ENCODE results near the gene RASGRF2.

RASGRF2 gene

GRCh38 chr5:81212211-81212751 is 252.1 kb downstream of the RASGRF2 start:
- no peaks in the 10 kb centered on the region for H3K4me1 ChIP-seq
- no peak overlapping the region for H3K4me3 ChIP-seq (ENCODE audit: low read depth, low read length)
- H3K9me3 ChIP-seq = no peaks in the 10 kb centered on the region
- H3K27me3 ChIP-seq = no peaks in the 10 kb centered on the region
- no peaks in the 10 kb centered on the region for H3K36me3 ChIP-seq
- no peak for DNase-seq
- no peak for TF ChIP-seq CTCF (IDR thresholded peaks at IDR 0.05; ENCODE audit: low read depth, low read length)

DNA sequence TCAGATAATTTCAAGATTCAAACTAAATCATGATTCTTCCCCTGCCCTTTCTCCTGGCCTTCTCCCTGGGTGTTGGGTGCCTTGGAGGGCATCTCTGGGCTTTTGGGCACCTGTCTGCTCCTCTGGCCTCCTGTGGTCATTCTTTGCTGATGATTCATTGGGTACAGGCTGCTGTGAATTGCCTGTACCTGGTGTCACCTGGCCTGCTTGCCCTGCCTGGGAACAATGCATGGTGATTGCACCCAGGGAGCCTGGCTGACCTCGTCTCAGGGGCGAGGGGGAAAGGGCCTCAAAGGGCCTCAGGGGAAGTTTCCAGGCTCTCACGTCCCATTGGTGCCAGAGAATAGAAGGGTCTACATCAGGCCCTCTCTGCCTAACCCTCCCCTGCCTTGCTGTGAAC is 252.9 kb downstream of the RASGRF2 start:
- H3K4me1 ChIP-seq = no peaks in the 10 kb centered on the region

GRCh38 chr5:81214848-81215247 is 254.7 kb downstream of the RASGRF2 start:
- H3K27me3 ChIP-seq = no peaks in the 10 kb centered on the region
- H3K9me3 ChIP-seq = no peaks in the 10 kb centered on the region
- no peak overlapping the region for H3K4me3 ChIP-seq (ENCODE audit: low read depth, low read length)
- no peak for TF ChIP-seq CTCF (IDR thresholded peaks at IDR 0.05; ENCODE audit: low read depth, low read length)
- DNase-seq = no peak
- H3K4me1 ChIP-seq = no peaks in the 10 kb centered on the region
- H3K36me3 ChIP-seq = no peaks in the 10 kb centered on the region

More for the DNA sequence above, 252.9 kb downstream of the RASGRF2 start:
- H3K4me3 ChIP-seq (ENCODE audit: low read depth, low read length) = no peak overlapping the region
- no peaks in the 10 kb centered on the region for H3K27me3 ChIP-seq
- no peak for DNase-seq
- no peaks in the 10 kb centered on the region for H3K9me3 ChIP-seq
- TF ChIP-seq CTCF (IDR thresholded peaks at IDR 0.05; ENCODE audit: low read depth, low read length) = no peak
- H3K36me3 ChIP-seq = no peaks in the 10 kb centered on the region

- DNase-seq = no peak
- no peaks in the 10 kb centered on the region for H3K4me1 ChIP-seq
- no peak overlapping the region for H3K4me3 ChIP-seq (ENCODE audit: low read depth, low read length)
- TF ChIP-seq CTCF (IDR thresholded peaks at IDR 0.05; ENCODE audit: low read depth, low read length) = no peak
- H3K27me3 ChIP-seq = no peaks in the 10 kb centered on the region
- no peaks in the 10 kb centered on the region for H3K9me3 ChIP-seq
- H3K36me3 ChIP-seq = no peaks in the 10 kb centered on the region
Measured at GRCh38 chr5:81216152-81216551, 256.0 kb downstream of the RASGRF2 start.

DNA sequence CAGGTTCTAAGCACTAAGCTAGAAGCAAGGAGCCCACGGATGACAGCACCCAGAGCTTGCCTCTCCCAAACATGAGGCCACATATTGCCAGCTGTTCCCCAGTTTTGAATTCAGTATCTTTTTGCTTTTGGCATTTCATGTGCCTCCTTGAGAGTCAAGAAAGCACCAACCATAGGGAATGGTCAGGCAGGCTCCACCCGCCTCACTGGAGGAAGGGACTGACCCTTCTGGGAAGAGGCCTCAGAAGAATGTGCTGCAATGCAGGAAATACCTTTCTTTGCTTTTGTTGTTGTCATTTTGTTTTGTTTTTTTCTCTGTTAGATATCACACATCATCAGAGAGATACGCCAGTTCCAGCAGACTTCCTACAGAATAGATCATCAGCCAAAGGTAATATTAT is 259.2 kb downstream of the RASGRF2 start:
- Histone ChIP-seq H3K4me3 (ENCODE audit: low read depth, low read length) (no peak overlapping the region), H3K4me1 (no peaks in the 10 kb centered on the region), H3K9me3 (no peaks in the 10 kb centered on the region), H3K36me3 (no peaks in the 10 kb centered on the region), H3K27me3 (no peaks in the 10 kb centered on the region)
- DNase-seq = no peak
- TF ChIP-seq CTCF (IDR thresholded peaks at IDR 0.05; ENCODE audit: low read depth, low read length) = no peak

GRCh38 chr5:81222285-81222684 is 262.1 kb downstream of the RASGRF2 start:
- DNase-seq = no peak
- Histone ChIP-seq H3K36me3 (no peaks in the 10 kb centered on the region), H3K4me3 (ENCODE audit: low read depth, low read length) (no peak overlapping the region), H3K27me3 (no peaks in the 10 kb centered on the region), H3K4me1 (no peaks in the 10 kb centered on the region), H3K9me3 (no peaks in the 10 kb centered on the region)
- no peak for TF ChIP-seq CTCF (IDR thresholded peaks at IDR 0.05; ENCODE audit: low read depth, low read length)
